RWPE2 (cell line): ENCODE measurements around the gene PCDH19.

Source experiments
- ATAC-seq: fragments of 200-7000 bp; cut with Tn5 transposase; 3 replicates; pipeline ENCODE4 v1.9.1; 2021; ENCODE audit warnings: low read depth
- DNase-seq: peaks from one replicate; pipeline ENCODE4 v3.0.0-alpha.2; 2020; ENCODE audit warnings: low spot score
- H3K27ac ChIP-seq: fragments of 450-650 bp; 2 replicates; pipeline ENCODE4 v1.5.1; 2017; ENCODE audit warnings: mild to moderate bottlenecking; ENCODE audit not compliant: poor library complexity, severe bottlenecking
- H3K27me3 ChIP-seq: fragments of 250-450 bp; sonication (Bioruptor Pico); 2 replicates; pipeline ENCODE4 v1.5.1; 2021; ENCODE audit warnings: mild to moderate bottlenecking, moderate library complexity; ENCODE audit not compliant: insufficient read depth, poor library complexity, severe bottlenecking
- H3K36me3 ChIP-seq: fragments of 250-450 bp; sonication (Bioruptor Pico); 2 replicates; pipeline ENCODE4 v1.5.1; 2020; ENCODE audit warnings: low read depth, mild to moderate bottlenecking, moderate library complexity
- H3K4me1 ChIP-seq: fragments of 250-450 bp; sonication (Bioruptor Pico); 2 replicates; pipeline ENCODE4 v1.5.1; 2021; ENCODE audit warnings: mild to moderate bottlenecking, moderate library complexity; ENCODE audit not compliant: insufficient read depth, poor library complexity, severe bottlenecking
- H3K4me3 ChIP-seq: fragments of 250-450 bp; sonication (Bioruptor Pico); 2 replicates; pipeline ENCODE4 v1.5.1; 2021; ENCODE audit warnings: mild to moderate bottlenecking, moderate library complexity; ENCODE audit not compliant: severe bottlenecking
- H3K9me3 ChIP-seq: fragments of 250-450 bp; sonication (Bioruptor Pico); 2 replicates; pipeline ENCODE4 v1.5.1; 2021; ENCODE audit warnings: mild to moderate bottlenecking, moderate library complexity; ENCODE audit not compliant: severe bottlenecking
- CTCF ChIP-seq: fragments of 450-650 bp; IDR thresholded peaks from one replicate; pipeline ENCODE4 v1.5.1; 2017; ENCODE audit warnings: mild to moderate bottlenecking, moderate library complexity; ENCODE audit not compliant: poor library complexity, severe bottlenecking

Gene PCDH19

DNA sequence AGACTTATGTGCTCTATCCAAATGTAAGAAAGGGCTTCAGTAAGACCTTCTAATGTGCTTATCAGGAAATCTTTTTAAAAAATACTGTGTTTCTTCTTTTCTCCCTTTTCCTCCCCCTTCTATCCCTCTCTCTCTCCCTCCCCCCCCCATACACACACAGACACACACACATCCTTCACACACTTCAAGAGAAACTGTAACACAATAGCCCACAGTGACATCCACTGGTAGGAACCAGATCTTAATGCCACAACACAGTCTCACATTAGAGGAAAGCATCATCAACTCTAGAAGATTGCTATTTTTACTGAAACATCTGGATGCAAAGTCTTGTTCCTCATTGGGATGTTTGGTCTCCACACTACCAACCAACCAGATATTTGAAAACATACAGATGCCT is 4.6 kb downstream of the PCDH19 start:
- no peak for TF ChIP-seq CTCF
- Histone ChIP-seq H3K9me3 (no peaks in the 10 kb centered on the region), H3K36me3 (no peaks in the 10 kb centered on the region), H3K4me1 (no peaks in the 10 kb centered on the region), H3K4me3 (no peak overlapping the region), H3K27ac (no peak overlapping the region), H3K27me3 (peaks cover 19% of the 10 kb centered on the region)
- DNase-seq (no peak), ATAC-seq (no peak)

DNA sequence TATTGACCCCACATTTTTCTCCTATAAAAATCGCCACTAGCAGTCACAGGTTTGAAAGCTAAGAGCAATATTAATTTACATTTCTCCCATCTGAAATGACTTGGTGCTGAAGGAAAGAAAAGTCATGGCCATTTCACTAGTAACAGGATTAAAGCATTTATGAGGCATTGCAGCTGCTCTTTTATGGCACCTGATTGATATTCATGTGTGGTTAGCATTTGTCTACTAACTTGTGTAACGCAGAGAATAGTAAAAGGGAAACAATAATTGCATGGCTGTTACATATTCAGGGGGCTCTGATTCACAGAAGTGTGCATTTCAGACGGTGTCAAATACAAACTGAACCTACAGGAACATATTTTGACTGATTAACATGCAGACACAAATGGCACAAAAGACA is 5.2 kb downstream of the PCDH19 start:
- no peaks in the 10 kb centered on the region for H3K4me1 ChIP-seq
- H3K9me3 ChIP-seq: no peaks in the 10 kb centered on the region
- no peaks in the 10 kb centered on the region for H3K36me3 ChIP-seq
- DNase-seq (no peak), ATAC-seq (no peak)
- TF ChIP-seq CTCF: no peak
- no peak overlapping the region for H3K27ac ChIP-seq
- no peak overlapping the region for H3K4me3 ChIP-seq
- H3K27me3 ChIP-seq: peaks cover 17% of the 10 kb centered on the region

DNA sequence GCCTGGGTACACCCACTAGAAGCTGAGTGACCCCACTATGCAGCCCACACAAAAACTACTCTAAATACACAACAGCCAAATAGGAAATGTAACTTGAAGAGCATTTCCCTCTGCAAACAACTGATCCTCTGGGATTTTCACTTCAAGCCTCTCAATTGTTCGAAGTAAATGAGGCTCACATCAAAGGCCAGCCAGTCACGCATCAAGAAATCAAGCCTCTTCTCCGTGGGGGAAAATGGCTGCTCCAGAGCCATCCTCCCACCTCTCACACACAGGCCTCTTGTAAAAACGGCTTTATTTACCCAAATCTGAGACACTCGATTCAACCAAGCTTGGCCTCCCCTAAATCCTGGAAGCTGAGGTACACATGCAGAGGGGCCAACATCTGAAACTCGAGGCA is 14.3 kb downstream of the PCDH19 start:
- Histone ChIP-seq H3K27ac (no peak overlapping the region), H3K27me3 (no peaks in the 10 kb centered on the region), H3K4me3 (no peak overlapping the region), H3K4me1 (no peaks in the 10 kb centered on the region), H3K36me3 (no peaks in the 10 kb centered on the region), H3K9me3 (no peaks in the 10 kb centered on the region)
- DNase-seq (no peak), ATAC-seq (no peak)
- TF ChIP-seq CTCF: no peak

GRCh38 chrX:100381619-100382018 is 28.5 kb downstream of the PCDH19 start:
- H3K4me1 ChIP-seq: no peaks in the 10 kb centered on the region
- no peak for TF ChIP-seq CTCF
- ATAC-seq (no peak), DNase-seq (no peak)
- H3K9me3 ChIP-seq: no peaks in the 10 kb centered on the region
- H3K4me3 ChIP-seq: no peak overlapping the region
- no peak overlapping the region for H3K27ac ChIP-seq
- no peaks in the 10 kb centered on the region for H3K27me3 ChIP-seq
- H3K36me3 ChIP-seq: no peaks in the 10 kb centered on the region

GRCh38 chrX:100379388-100379986 is 30.6 kb downstream of the PCDH19 start:
- H3K27me3 ChIP-seq: no peaks in the 10 kb centered on the region
- ATAC-seq: no peak; the same call in 2 of the 3 replicates
- TF ChIP-seq CTCF: peak; percentile 46
- no peaks in the 10 kb centered on the region for H3K9me3 ChIP-seq
- H3K4me1 ChIP-seq: no peaks in the 10 kb centered on the region
- no peak overlapping the region for H3K27ac ChIP-seq
- no peaks in the 10 kb centered on the region for H3K36me3 ChIP-seq
- H3K4me3 ChIP-seq: no peak overlapping the region
- DNase-seq: no peak
